ENCODE measurements around the gene FCRL4.

FCRL4 gene

GRCh38 chr1:157566484-157567300, 31.2 kb downstream of the FCRL4 start:
- TF ChIP-seq MAX (IDR thresholded peaks at IDR 0.05) (no peak), CEBPB (IDR thresholded peaks at IDR 0.05) (no peak)

GRCh38 chr1:157562515-157562914, 35.4 kb downstream of the FCRL4 start:
- TF ChIP-seq MAX (IDR thresholded peaks at IDR 0.05): no peak
- TF ChIP-seq REST (IDR thresholded peaks at IDR 0.05; ENCODE audit: low read depth): no peak
- TF ChIP-seq ZBTB7A (IDR thresholded peaks at IDR 0.05; ENCODE audit: low read depth): no peak
- TF ChIP-seq EGR1 (IDR thresholded peaks at IDR 0.05): no peak
- no peak for TF ChIP-seq EP300 (IDR thresholded peaks at IDR 0.05; ENCODE audit: borderline replicate concordance)
- no peak for TF ChIP-seq RAD21 (IDR thresholded peaks at IDR 0.05; ENCODE audit: low read depth)
- TF ChIP-seq CEBPB (IDR thresholded peaks at IDR 0.05): no peak
- no peak for TF ChIP-seq YY1 (IDR thresholded peaks at IDR 0.05; ENCODE audit: low read depth)
- TF ChIP-seq NFIC (IDR thresholded peaks at IDR 0.05): no peak
- TF ChIP-seq TEAD4 (IDR thresholded peaks at IDR 0.05): no peak
- no peak for TF ChIP-seq TCF12 (IDR thresholded peaks at IDR 0.05; ENCODE audit: low read depth)
- no peak for TF ChIP-seq TAF1 (IDR thresholded peaks at IDR 0.05; ENCODE audit: low read depth)
- TF ChIP-seq FOXM1 (IDR thresholded peaks at IDR 0.05; ENCODE audit: borderline replicate concordance, low read depth): no peak
- TF ChIP-seq USF1 (IDR thresholded peaks at IDR 0.05): no peak
- TF ChIP-seq CREB1 (IDR thresholded peaks at IDR 0.05; ENCODE audit: low read depth): no peak

- TF ChIP-seq TAF1 (IDR thresholded peaks at IDR 0.05; ENCODE audit: low read depth): no peak
- no peak for TF ChIP-seq CREB1 (IDR thresholded peaks at IDR 0.05; ENCODE audit: low read depth)
- no peak for TF ChIP-seq YY1 (IDR thresholded peaks at IDR 0.05; ENCODE audit: low read depth)
- no peak for TF ChIP-seq FOXM1 (IDR thresholded peaks at IDR 0.05; ENCODE audit: borderline replicate concordance, low read depth)
- no peak for TF ChIP-seq MAX (IDR thresholded peaks at IDR 0.05)
- TF ChIP-seq NFIC (IDR thresholded peaks at IDR 0.05): no peak
- no peak for TF ChIP-seq USF1 (IDR thresholded peaks at IDR 0.05)
Measured at GRCh38 chr1:157558119-157558518, 39.8 kb downstream of the FCRL4 start.

- TF ChIP-seq USF1 (IDR thresholded peaks at IDR 0.05) (no peak), YY1 (IDR thresholded peaks at IDR 0.05; ENCODE audit: low read depth) (no peak), ZBTB7A (IDR thresholded peaks at IDR 0.05; ENCODE audit: low read depth) (no peak), TAF1 (IDR thresholded peaks at IDR 0.05; ENCODE audit: low read depth) (no peak)
Measured at GRCh38 chr1:157551694-157552693, 45.9 kb downstream of the FCRL4 start, which contains the start of gene FCRL5. FCRL5 (minus strand) TSS chr1:157552515; CDS start chr1:157552362, 153 bp downstream.

- TF ChIP-seq NFIC (IDR thresholded peaks at IDR 0.05): peak; percentile 60
- TF ChIP-seq TCF12 (IDR thresholded peaks at IDR 0.05; ENCODE audit: low read depth): no peak
Measured at GRCh38 chr1:157542676-157543075, 55.2 kb downstream of the FCRL4 start.

- TF ChIP-seq NFIC (IDR thresholded peaks at IDR 0.05): no peak
- no peak for TF ChIP-seq TEAD4 (IDR thresholded peaks at IDR 0.05)
- TF ChIP-seq EGR1 (IDR thresholded peaks at IDR 0.05): no peak
- no peak for TF ChIP-seq CEBPB (IDR thresholded peaks at IDR 0.05)
- TF ChIP-seq TAF1 (IDR thresholded peaks at IDR 0.05; ENCODE audit: low read depth): no peak
- no peak for TF ChIP-seq RAD21 (IDR thresholded peaks at IDR 0.05; ENCODE audit: low read depth)
- TF ChIP-seq FOXM1 (IDR thresholded peaks at IDR 0.05; ENCODE audit: borderline replicate concordance, low read depth): no peak
Measured at GRCh38 chr1:157540852-157541251, 57.0 kb downstream of the FCRL4 start.

Data from Ishikawa (cell line).